Activated CD8-positive, alpha-beta memory T cell treated with anti-CD3 and anti-CD28 coated beads for 36 hours (primary cell): Measurements from ENCODE around the gene IRGC. TPM values are rescaled to one million over a fixed set of nuclear protein-coding genes. Genes with fewer than 3 reads are reported as not detected.
"Not testable (repeated sequence)": the region's sequence is repeated elsewhere in the genome, so short reads cannot be mapped to it uniquely, and the experiment has no call there.

Source experiments
- CTCF ChIA-PET: fragments of 350-600 bp; sonication (Branson Sonifier 250); formaldehyde crosslinking; loops from one replicate; lab custom pipeline; 2021; ENCODE audit warnings: antibody characterized with exemption; lab: Charles Lee
- POLR2A ChIA-PET: fragments of 350-600 bp; sonication (Branson Sonifier 250); formaldehyde crosslinking; loops from one replicate; lab custom pipeline; 2021; ENCODE audit warnings: antibody characterized with exemption; lab: Charles Lee
- total RNA-seq, 2 experiments: library from RNA; stranded (reverse); gene quantifications; one replicate each; pipeline ENCODE4 v1.2.3, GENCODE V29; 2021

The IRGC gene, protein sequence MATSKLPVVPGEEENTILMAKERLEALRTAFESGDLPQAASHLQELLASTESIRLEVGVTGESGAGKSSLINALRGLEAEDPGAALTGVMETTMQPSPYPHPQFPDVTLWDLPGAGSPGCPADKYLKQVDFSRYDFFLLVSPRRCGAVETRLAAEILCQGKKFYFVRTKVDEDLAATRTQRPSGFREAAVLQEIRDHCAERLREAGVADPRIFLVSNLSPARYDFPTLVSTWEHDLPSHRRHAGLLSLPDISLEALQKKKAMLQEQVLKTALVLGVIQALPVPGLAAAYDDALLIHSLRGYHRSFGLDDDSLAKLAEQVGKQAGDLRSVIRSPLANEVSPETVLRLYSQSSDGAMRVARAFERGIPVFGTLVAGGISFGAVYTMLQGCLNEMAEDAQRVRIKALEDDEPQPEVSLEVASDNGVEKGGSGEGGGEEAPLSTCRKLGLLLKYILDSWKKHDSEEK
- total RNA-seq: not detected

- ChIA-PET CTCF (no interaction called here), POLR2A (no interaction called here)
Measured at GRCh38 chr19:43715776-43716175, at the start of gene IRGC. Gene IRGC, plus strand, starts transcription at chr19:43716076. Its CDS starts 2,483 bp downstream, at chr19:43718559.

- ChIA-PET CTCF (interaction anchor here (0.9 to 1.0 kb wide), 2 partner anchors 112 to 142 kb away, joined by 3 read pairs; no protein-coding TSS in a partner anchor), POLR2A (interaction anchor here (0.6 to 1.4 kb wide), 3 partner anchors 12 to 88 kb away, joined by 3 to 5 read pairs (median 3); partner anchors contain the start of gene SMG9)
Measured at GRCh38 chr19:43667126-43667875, 48.6 kb upstream of the IRGC start.

- ChIA-PET CTCF (interaction anchor here (0.8 to 1.2 kb wide), 8 partner anchors 10 to 1023 kb away, joined by 3 to 6 read pairs (median 3); partner anchors contain the start of genes KCNN4 and ZNF575), POLR2A (interaction anchor here (0.5 to 1.4 kb wide), 8 partner anchors 86 to 228 kb away, joined by 3 to 5 read pairs (median 4); partner anchors contain the start of genes KCNN4 and SMG9)
Measured at GRCh38 chr19:43667876-43668405, 47.9 kb upstream of the IRGC start.

GRCh38 chr19:43668406-43669109 is 47.3 kb upstream of the IRGC start:
- CTCF ChIA-PET: interaction anchor here (0.8 to 1.2 kb wide), 8 partner anchors 10 to 1023 kb away, joined by 3 to 6 read pairs (median 3); partner anchors contain the start of genes KCNN4 and ZNF575
- POLR2A ChIA-PET: interaction anchor here (0.5 to 1.4 kb wide), 9 partner anchors 85 to 229 kb away, joined by 3 to 5 read pairs (median 4); partner anchors contain the start of genes KCNN4 and SMG9

- ChIA-PET CTCF (no interaction called here), POLR2A (no interaction called here)
Measured at GRCh38 chr19:43672061-43672679, 43.7 kb upstream of the IRGC start.

DNA sequence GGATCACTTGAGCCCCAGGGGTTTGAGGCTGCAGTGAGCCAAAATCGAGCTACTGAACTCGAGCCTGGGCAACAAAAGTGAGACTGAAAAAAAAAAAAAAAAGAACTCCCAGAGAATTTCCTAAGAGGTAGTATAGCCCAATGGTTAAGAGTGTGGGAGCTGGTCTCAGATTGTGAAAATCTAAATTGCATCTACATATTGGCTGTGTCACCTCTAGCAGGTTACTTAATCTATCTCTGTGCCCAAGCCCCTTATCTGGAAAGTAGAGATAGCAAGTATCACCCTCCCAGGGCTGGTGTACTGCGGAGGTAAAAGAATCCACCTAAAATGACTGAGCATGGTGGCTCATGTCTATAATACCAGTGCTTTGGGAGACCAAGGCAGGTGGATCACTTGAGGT is 42.2 kb upstream of the IRGC start:
- POLR2A ChIA-PET: no interaction called here
- CTCF ChIA-PET: interaction anchor here (0.6 to 1.4 kb wide), 5 partner anchors 8 to 149 kb away, joined by 3 to 4 read pairs (median 3); no protein-coding TSS in a partner anchor

GRCh38 chr19:43674183-43674582 is 41.7 kb upstream of the IRGC start:
- POLR2A ChIA-PET: interaction anchor here (0.6 kb wide), 1 partner anchor 28 kb away, joined by 9 read pairs; no protein-coding TSS in a partner anchor
- CTCF ChIA-PET: interaction anchor here (0.7 to 1.4 kb wide), 4 partner anchors 9 to 118 kb away, joined by 3 to 4 read pairs (median 3); no protein-coding TSS in a partner anchor

- CTCF ChIA-PET: interaction anchor here (0.7 to 1.4 kb wide), 2 partner anchors 9 to 50 kb away, joined by 3 read pairs; no protein-coding TSS in a partner anchor
- POLR2A ChIA-PET: interaction anchor here (0.6 kb wide), 1 partner anchor 27 kb away, joined by 9 read pairs; no protein-coding TSS in a partner anchor
Measured at GRCh38 chr19:43674596-43674995, 41.3 kb upstream of the IRGC start.

DNA sequence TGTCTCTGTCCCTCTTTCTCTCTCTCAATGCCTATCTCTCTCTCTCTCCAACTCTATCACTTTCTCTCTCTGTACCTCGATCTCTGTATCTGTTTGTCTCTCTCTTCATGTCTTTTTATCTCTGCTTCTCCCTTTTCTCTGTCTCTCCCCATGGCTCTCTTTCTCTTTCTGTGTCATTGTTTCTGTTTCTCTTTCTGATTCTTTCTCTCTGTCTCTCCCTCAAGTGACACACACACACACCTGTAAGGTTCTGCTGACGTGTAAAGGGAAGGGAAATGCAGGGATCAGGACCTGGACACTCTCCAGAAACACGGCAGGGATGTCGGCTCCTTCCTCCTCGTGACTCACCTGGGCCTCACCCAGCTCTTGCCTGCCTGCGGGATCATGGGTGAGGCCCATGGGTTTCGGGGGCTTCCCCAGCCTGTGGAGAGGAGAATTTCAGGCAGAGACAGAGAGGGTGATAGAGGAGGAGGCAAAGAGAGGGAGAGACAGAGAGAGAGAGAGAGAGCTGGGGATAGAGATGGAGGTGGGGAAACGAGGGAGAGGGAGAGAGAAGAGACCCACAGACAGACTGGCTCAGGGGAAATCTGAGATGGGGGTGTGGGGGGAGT is 40.5 kb upstream of the IRGC start:
- CTCF ChIA-PET: no interaction called here
- POLR2A ChIA-PET: no interaction called here

GRCh38 chr19:43675906-43676305 is 40.0 kb upstream of the IRGC start:
- POLR2A ChIA-PET: no interaction called here
- CTCF ChIA-PET: no interaction called here

DNA sequence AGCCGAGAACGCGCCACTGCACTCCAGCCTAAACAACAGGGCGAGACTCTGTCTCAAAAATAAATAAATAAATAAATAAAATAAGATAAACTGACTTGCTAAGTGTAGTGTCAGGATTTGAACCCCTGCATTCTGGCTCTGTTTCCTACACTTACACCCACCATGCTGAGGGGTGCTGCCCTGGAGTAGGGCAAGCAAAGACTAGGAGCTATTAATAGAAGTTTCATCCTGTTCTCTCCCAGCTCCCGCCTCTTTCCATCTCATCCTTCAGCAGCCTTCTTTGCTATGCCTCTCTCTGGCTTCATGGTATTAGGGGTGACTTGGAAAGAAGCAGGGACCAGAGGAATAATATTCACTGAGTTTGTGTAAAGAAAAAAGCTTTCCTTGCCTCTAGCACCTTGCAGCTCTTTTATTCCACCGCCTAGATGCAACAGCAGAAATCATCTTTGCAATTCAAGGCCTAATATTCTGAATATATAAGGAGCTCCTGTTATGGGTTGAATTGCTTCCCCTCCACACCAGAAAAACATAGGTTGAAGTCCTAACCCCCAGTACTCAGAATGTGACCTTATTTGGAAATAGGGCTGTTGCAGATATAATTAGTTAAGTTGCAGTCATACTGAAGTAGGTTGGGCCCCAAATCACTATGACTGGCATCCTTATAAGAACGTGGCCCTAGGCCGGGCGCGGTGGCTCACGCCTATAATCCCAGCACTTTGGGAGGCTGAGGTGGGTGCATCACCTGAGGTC is 37.2 kb upstream of the IRGC start:
- ChIA-PET POLR2A (no interaction called here), CTCF (no interaction called here)

DNA sequence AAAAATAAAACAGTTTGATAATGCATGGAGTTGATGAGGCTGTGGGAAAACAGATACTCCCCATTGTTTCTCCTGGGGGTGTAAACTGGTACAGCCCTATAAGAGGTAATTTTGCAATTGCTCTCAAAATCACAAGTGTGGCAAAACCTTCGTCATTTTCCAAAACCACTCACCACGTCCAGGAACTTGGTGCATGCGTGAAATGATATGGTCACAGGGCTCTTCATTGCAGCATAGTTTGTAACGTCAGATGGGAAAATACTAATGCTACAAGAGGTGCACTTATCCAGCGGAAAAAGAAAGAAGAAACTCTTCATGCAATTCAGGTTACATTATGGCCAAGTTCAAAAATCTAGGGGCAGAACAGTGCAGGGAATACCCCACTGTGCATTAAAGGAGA is 34.1 kb upstream of the IRGC start:
- CTCF ChIA-PET: no interaction called here
- POLR2A ChIA-PET: no interaction called here

- POLR2A ChIA-PET, CTCF ChIA-PET: not testable (repeated sequence)
Measured at GRCh38 chr19:43682269-43682668, 33.6 kb upstream of the IRGC start.

DNA sequence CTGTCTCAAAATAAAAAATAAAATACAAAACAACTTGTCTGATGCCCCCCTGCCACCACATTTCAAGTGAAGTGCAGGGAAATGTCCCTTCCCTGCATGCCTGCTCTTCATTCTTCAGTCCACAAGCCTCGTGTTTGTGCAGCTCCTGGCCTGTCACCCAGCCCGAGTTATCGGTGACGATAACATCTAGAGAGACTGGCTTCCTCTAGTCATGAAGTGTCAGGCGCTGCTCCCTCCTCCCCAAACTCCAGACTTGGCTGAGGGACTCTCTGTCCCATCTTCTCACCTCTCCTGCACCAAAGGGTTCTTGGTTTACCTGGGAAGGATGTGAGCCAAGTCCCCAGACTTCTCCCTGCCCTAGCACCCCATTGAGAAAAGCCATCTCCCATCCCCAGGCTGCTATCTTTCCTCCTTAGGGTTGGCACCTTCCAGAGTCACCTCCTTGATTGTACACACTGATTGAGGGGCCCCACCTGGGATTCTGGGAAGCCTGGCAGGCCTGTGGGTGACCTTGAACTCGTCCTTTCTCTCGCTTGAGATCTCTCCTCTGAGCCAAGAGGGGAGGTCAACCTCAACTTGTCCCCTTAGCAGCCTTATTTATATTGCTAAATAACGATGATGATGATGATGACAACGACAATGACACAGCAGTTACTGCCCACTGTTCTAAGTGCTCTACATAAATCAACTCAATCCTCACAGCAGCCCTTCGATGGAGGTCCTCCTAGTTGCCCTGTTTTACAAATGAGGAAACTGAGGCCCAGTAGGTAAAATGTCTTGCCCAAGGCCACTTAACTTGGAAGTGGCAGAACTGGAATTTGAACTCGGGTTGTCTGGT is 32.8 kb upstream of the IRGC start:
- CTCF ChIA-PET: no interaction called here
- POLR2A ChIA-PET: no interaction called here

GRCh38 chr19:43683905-43684304 is 32.0 kb upstream of the IRGC start:
- ChIA-PET POLR2A (no interaction called here), CTCF (interaction anchor here (0.6 kb wide), 1 partner anchor 70 kb away, joined by 5 read pairs; no protein-coding TSS in a partner anchor)

- ChIA-PET POLR2A (no interaction called here), CTCF (interaction anchor here (0.6 kb wide), 1 partner anchor 69 kb away, joined by 5 read pairs; no protein-coding TSS in a partner anchor)
Measured at GRCh38 chr19:43684326-43684725, 31.6 kb upstream of the IRGC start.
